H1 (cell line): ENCODE results near the gene PIP4K2C. TPM values are rescaled to one million over a fixed set of nuclear protein-coding genes. Genes with fewer than 3 reads are reported as not detected.

Experiments
- CTCF ChIA-PET: fragments of 300-600 bp; sonication (Branson Sonifier 250); formaldehyde crosslinking; loops from one replicate; lab custom pipeline; 2021; ENCODE audit not compliant: partially characterized antibody; lab: Charles Lee
- POLR2A ChIA-PET: fragments of 300-600 bp; sonication (Branson Sonifier 250); formaldehyde crosslinking; loops from one replicate; lab custom pipeline; 2021; ENCODE audit warnings: inconsistent platforms; ENCODE audit not compliant: partially characterized antibody; lab: Charles Lee
- DNase-seq, 2 experiments: peaks; one replicate each; pipeline versions ENCODE4 v3.0.0 to v3.0.0-alpha.2; 2010 to 2022; ENCODE audit warnings: low spot score in 2 of 2, low read depth in 1 of 2, mixed read lengths in 1 of 2
- FAIRE-seq: peaks from 2 replicates; lab custom pipeline; 2011; peaks lifted over from hg19 to GRCh38; lab: Jason Lieb, UNC
- H2AFZ ChIP-seq: 2 replicates; pipeline ENCODE4 v1.8.1; 2012; ENCODE audit warnings: low read length, inconsistent platforms
- H2AK5ac ChIP-seq: 2 replicates; pipeline ENCODE4 v1.6.1; 2013; ENCODE audit warnings: low read depth, low read length
- H2BK120ac ChIP-seq: replicated peaks from 2 replicates; pipeline ENCODE3; 2013; ENCODE audit warnings: low read depth, low read length, inconsistent platforms
- H2BK12ac ChIP-seq: 2 replicates; pipeline ENCODE4 v1.6.1; 2013; ENCODE audit warnings: low read depth, low read length
- H2BK15ac ChIP-seq: 2 replicates; pipeline ENCODE4 v1.6.1; 2013; ENCODE audit warnings: low read length
- H2BK20ac ChIP-seq: 2 replicates; pipeline ENCODE4 v1.6.1; 2013; ENCODE audit warnings: low read length
- H2BK5ac ChIP-seq: 2 replicates; pipeline ENCODE4 v1.6.1; 2013; ENCODE audit warnings: low read depth, low read length
- H3K14ac ChIP-seq: 2 replicates; pipeline ENCODE4 v1.6.1; 2013; ENCODE audit warnings: inconsistent platforms; ENCODE audit not compliant: insufficient read length
- H3K18ac ChIP-seq: 2 replicates; pipeline ENCODE4 v1.6.1; 2013; ENCODE audit warnings: low read length; ENCODE audit errors: extremely low read depth
- H3K23ac ChIP-seq: 2 replicates; pipeline ENCODE4 v1.6.1; 2013; ENCODE audit warnings: inconsistent platforms; ENCODE audit not compliant: insufficient read length
- H3K23me2 ChIP-seq: 2 replicates; pipeline ENCODE4 v1.6.1; 2013; ENCODE audit warnings: low read depth, low read length
- H3K27ac ChIP-seq: 2 replicates; pipeline ENCODE4 v1.6.1; 2011; ENCODE audit warnings: low read depth, low read length, inconsistent platforms
- H3K27me3 ChIP-seq, 4 experiments: replicated peaks in 1 of 4; 1 replicate in 1 of 4; 2 replicates in 3 of 4; pipeline versions ENCODE4 v1.6.1 to v1.8.1; 2011 to 2013; ENCODE audit warnings: low read length in 3 of 4, mild to moderate bottlenecking in 3 of 4, inconsistent platforms in 2 of 4, mixed read lengths in 2 of 4, moderate library complexity in 1 of 4; ENCODE audit not compliant: control insufficient read depth in 3 of 4, insufficient read depth in 3 of 4; ENCODE audit errors: extremely low read depth in 1 of 4
- H3K36me3 ChIP-seq, 4 experiments: 2 replicates each; pipeline versions ENCODE4 v1.6.1 to v1.8.1; 2011 to 2013; ENCODE audit warnings: mild to moderate bottlenecking in 4 of 4, low read length in 3 of 4, moderate library complexity in 2 of 4, control low read depth in 1 of 4, inconsistent platforms in 1 of 4; ENCODE audit not compliant: insufficient read depth in 4 of 4, control insufficient read depth in 2 of 4
- H3K4ac ChIP-seq: replicated peaks from 2 replicates; pipeline ENCODE3; 2013; ENCODE audit warnings: low read length, low read depth, mixed read lengths, inconsistent platforms; ENCODE audit not compliant: insufficient read length
- H3K4me1 ChIP-seq, 4 experiments: replicated peaks in 1 of 4; 1 replicate in 1 of 4; 2 replicates in 3 of 4; pipeline versions ENCODE4 v1.6.1 to v1.8.1; 2011 to 2013; ENCODE audit warnings: low read length in 3 of 4, inconsistent platforms in 2 of 4, mixed read lengths in 1 of 4; ENCODE audit not compliant: insufficient read depth in 4 of 4, control insufficient read depth in 3 of 4
- H3K4me2 ChIP-seq, 2 experiments: 2 replicates each; pipeline versions ENCODE4 v1.6.1 to v1.8.1; 2011 to 2013; ENCODE audit warnings: low read depth in 2 of 2, low read length in 2 of 2, control low read depth in 1 of 2, inconsistent platforms in 1 of 2, mild to moderate bottlenecking in 1 of 2; ENCODE audit not compliant: insufficient read depth in 1 of 2
- H3K4me3 ChIP-seq, 4 experiments: fragments of 200-600, 300-600 bp in 1 of 4; sonication (generic), shearing (Covaris generic), sonication (Bioruptor Twin) in 1 of 4; 2 replicates each; pipeline versions ENCODE4 v1.5.1 to v1.8.1; 2011 to 2016; ENCODE audit warnings: low read length in 4 of 4, low read depth in 3 of 4, control low read depth in 2 of 4, inconsistent platforms in 2 of 4, mild to moderate bottlenecking in 2 of 4, mixed read lengths in 1 of 4, moderate library complexity in 1 of 4; ENCODE audit not compliant: insufficient read depth in 2 of 4; ENCODE audit errors: extremely low read depth in 1 of 4
- H3K56ac ChIP-seq: replicated peaks from 2 replicates; pipeline ENCODE3; 2013; ENCODE audit warnings: low read depth, mild to moderate bottlenecking, mixed read lengths, low read length, inconsistent platforms; ENCODE audit not compliant: insufficient read length
- H3K79me1 ChIP-seq: 2 replicates; pipeline ENCODE4 v1.6.1; 2013; ENCODE audit warnings: low read depth, low read length, control low read depth
- H3K79me2 ChIP-seq, 2 experiments: 2 replicates each; pipeline versions ENCODE4 v1.6.1 to v1.8.1; 2012 to 2013; ENCODE audit warnings: low read length in 2 of 2, mild to moderate bottlenecking in 2 of 2, inconsistent platforms in 1 of 2; ENCODE audit not compliant: insufficient read depth in 2 of 2, control insufficient read depth in 1 of 2
- H3K9ac ChIP-seq, 4 experiments: replicated peaks in 1 of 4; 1 replicate in 1 of 4; 2 replicates in 3 of 4; pipeline versions ENCODE4 v1.6.1 to v1.8.1; 2011 to 2013; ENCODE audit warnings: low read depth in 3 of 4, low read length in 3 of 4, control low read depth in 2 of 4, mild to moderate bottlenecking in 2 of 4, moderate library complexity in 2 of 4, inconsistent platforms in 1 of 4; ENCODE audit errors: extremely low read depth in 1 of 4
- H3K9me3 ChIP-seq, 2 experiments: 2 replicates each; pipeline versions ENCODE4 v1.6.1 to v1.8.1; 2012 to 2013; ENCODE audit warnings: mild to moderate bottlenecking in 2 of 2, moderate library complexity in 2 of 2, control low read depth in 1 of 2, inconsistent platforms in 1 of 2, low read depth in 1 of 2, low read length in 1 of 2, mixed read lengths in 1 of 2; ENCODE audit not compliant: insufficient read depth in 2 of 2
- H4K20me1 ChIP-seq, 2 experiments: replicated peaks in 1 of 2; 2 replicates each; pipeline versions ENCODE3 to v1.8.1; 2011 to 2013; ENCODE audit warnings: inconsistent platforms in 2 of 2, low read length in 2 of 2, mild to moderate bottlenecking in 1 of 2; ENCODE audit not compliant: insufficient read depth in 2 of 2, control insufficient read depth in 1 of 2
- H4K5ac ChIP-seq: 2 replicates; pipeline ENCODE4 v1.6.1; 2013; ENCODE audit warnings: low read length, low read depth, mixed read lengths, inconsistent platforms; ENCODE audit not compliant: insufficient read length
- H4K8ac ChIP-seq: 2 replicates; pipeline ENCODE4 v1.8.0; 2013; ENCODE audit warnings: mild to moderate bottlenecking, moderate library complexity, low read length, inconsistent platforms; ENCODE audit not compliant: insufficient read depth; ENCODE audit errors: extremely low read depth
- H4K91ac ChIP-seq: replicated peaks from 2 replicates; pipeline ENCODE3; 2013; ENCODE audit warnings: low read length, mixed read lengths, inconsistent platforms; ENCODE audit not compliant: insufficient read length
- MAX ChIP-seq: IDR thresholded peaks from 2 replicates; pipeline ENCODE4 v1.6.1; 2012; ENCODE audit warnings: inconsistent platforms
- RBBP5 ChIP-seq: IDR thresholded peaks from 2 replicates; pipeline ENCODE4 v1.7.1; 2012; ENCODE audit warnings: low read depth, mild to moderate bottlenecking, inconsistent platforms, low read length, moderate library complexity, borderline replicate concordance
- WGBS, 2 experiments: shearing (Covaris generic) in 1 of 2; methylation state at CpG; one replicate each; pipeline versions ENCODE4 v1.1.6 to v1.1.7; 2013 to 2015; ENCODE audit warnings: low lambda C conversion rate in 2 of 2, mixed read lengths in 2 of 2, inconsistent platforms in 1 of 2, low coverage in 1 of 2, missing lambda C conversion rate in 1 of 2; ENCODE audit not compliant: insufficient replicate concordance in 2 of 2, insufficient coverage in 1 of 2, insufficient read length in 1 of 2; ENCODE audit errors: extremely low coverage in 1 of 2, missing lambda C conversion rate in 1 of 2; 5-methylcytosine and 5-hydroxymethylcytosine counted together
- polyA plus RNA-seq, 7 experiments: library from polyadenylated mRNA; depleted of rRNA in 3 of 7; stranded (reverse) in 5 of 7; unstranded in 2 of 7; fragments of >200 nt in 5 of 7; fragments of 200-250 nt in 2 of 7; gene quantifications; 1 replicate in 5 of 7; 2 replicates in 1 of 7; 4 replicates in 1 of 7; pipeline versions ENCODE4 v1.2.1 to v1.2.3, GENCODE V29; 2011 to 2013; ENCODE audit warnings: missing spikeins in 2 of 7, mixed read lengths in 2 of 7
- total RNA-seq: library from RNA; stranded (reverse); fragmentation: NEBNext Ultra II Directional; extraction: Animal tissue kit (Norgen Biotek cat#: 25700); gene quantifications from 2 replicates; pipeline ENCODE4 v1.2.1, GENCODE V29; 2021

The PIP4K2C gene
- total and polyA plus RNA-seq, 2 of the 8 experiments (the other 6 are each of a cell fraction or from before 2014, with no cell fraction given), result 25.0 to 27.1 TPM

GRCh38 chr12:57586128-57586527, 4.9 kb upstream of the PIP4K2C start:
- WGBS, 2 experiments, result 81% methylated on average over 3 of the region's 3 CpGs; no CpG with 5 or more reads in 1 of the 2 experiments
- peaks cover 6% of the 10 kb centered on the region; the same call in 1 of the 2 replicates for H3K23me2 ChIP-seq
- H3K79me2 ChIP-seq, result no peaks in the 10 kb centered on the region
- H4K5ac ChIP-seq, result no peak overlapping the region
- H3K27me3 ChIP-seq, result no peaks in the 10 kb centered on the region
- no peak overlapping the region for H2AK5ac ChIP-seq
- H2BK20ac ChIP-seq, result no peak overlapping the region
- no peak overlapping the region for H2BK12ac ChIP-seq
- no peak overlapping the region for H3K4me3 ChIP-seq
- H4K8ac ChIP-seq, result no peak overlapping the region
- H2BK15ac ChIP-seq, result no peak overlapping the region
- peaks cover 5 to 21% (median 7%) of the 10 kb centered on the region in 4 experiments; a peak in 7 of 8 replicates for H3K36me3 ChIP-seq
- no peak overlapping the region for H3K56ac ChIP-seq
- no peak overlapping the region for H3K4me2 ChIP-seq
- H4K91ac ChIP-seq, result no peak overlapping the region
- H3K4ac ChIP-seq, result no peak overlapping the region
- no peak overlapping the region for H2BK5ac ChIP-seq
- H4K20me1 ChIP-seq, result peaks cover 3 to 4% of the 10 kb centered on the region in 2 experiments
- H3K9ac ChIP-seq, result no peak overlapping the region
- TF ChIP-seq RBBP5 (no peak), MAX (no peak)
- TF ChIP-seq, all 59 proteins: peak for 0
- H2AFZ ChIP-seq, result no peak overlapping the region
- DNase-seq, result no peak
- H2BK120ac ChIP-seq, result no peak overlapping the region
- H3K23ac ChIP-seq, result no peak overlapping the region
- H3K18ac ChIP-seq, result no peak overlapping the region
- peaks cover 2 to 3% (median 3%) of the 10 kb centered on the region in 4 experiments; a peak in 5 of 7 replicates for H3K4me1 ChIP-seq
- CTCF ChIA-PET, result interaction anchor here (5.2 to 7.8 kb wide), 5 partner anchors 15 to 150 kb away, joined by 60 to 201 read pairs (median 88); partner anchors contain the start of genes ARHGEF25 and B4GALNT1
- H3K27ac ChIP-seq, result no peak overlapping the region
- H3K14ac ChIP-seq, result no peak overlapping the region
- POLR2A ChIA-PET, result interaction anchor here (0.7 to 1.3 kb wide), 2 partner anchors 12 to 39 kb away, joined by 3 read pairs; no protein-coding TSS in a partner anchor
- no peaks in the 10 kb centered on the region for H3K9me3 ChIP-seq
- FAIRE-seq, result no peak
- H3K79me1 ChIP-seq, result no peaks in the 10 kb centered on the region
